Upper lobe of right lung (tissue), 1 donor: Measurements from ENCODE around the gene EYA2. TPM values are rescaled to one million over a fixed set of nuclear protein-coding genes. Genes with fewer than 3 reads are reported as not detected.

Experiments
- ATAC-seq: fragments of 200-7000 bp; cut with Tn5 transposase; one replicate; pipeline ENCODE4 v1.9.1; 2020; ENCODE audit warnings: mild to moderate bottlenecking, moderate library complexity
- DNase-seq: peaks from one replicate; pipeline ENCODE4 v3.0.0-alpha.2; 2020
- H3K27ac ChIP-seq: fragments of 200-600 bp; one replicate; pipeline ENCODE4 v1.8.0; 2022
- H3K27me3 ChIP-seq: fragments of 200-600 bp; one replicate; pipeline ENCODE4 v1.8.0; 2022; ENCODE audit warnings: mild to moderate bottlenecking
- H3K36me3 ChIP-seq: fragments of 200-600 bp; one replicate; pipeline ENCODE4 v1.8.0; 2022
- H3K4me1 ChIP-seq: fragments of 200-600 bp; one replicate; pipeline ENCODE4 v1.8.0; 2022
- H3K4me3 ChIP-seq: fragments of 200-600 bp; one replicate; pipeline ENCODE4 v1.8.0; 2022; ENCODE audit warnings: mild to moderate bottlenecking
- H3K9me3 ChIP-seq: fragments of 200-600 bp; one replicate; pipeline ENCODE4 v1.8.0; 2022
- CTCF ChIP-seq: fragments of 200-600 bp; IDR thresholded peaks from one replicate; pipeline ENCODE4 v1.8.0; 2022; ENCODE audit warnings: antibody characterized with exemption
- intact Hi-C: fragments of 100-400 bp; cut with DNase I; formaldehyde crosslinking; loops from one replicate; pipeline ENCODE4 v1.11.0; 2022
- total RNA-seq: library from RNA; stranded (reverse); fragmentation: NEBNext Ultra II Directional; extraction: Animal tissue kit (Norgen Biotek cat#: 25700); gene quantifications from one replicate; pipeline ENCODE4 v1.2.1, GENCODE V29; 2021
- donor health status: DM: no; HTN: yes; CAD: no; lungs with severe emphysema.

The EYA2 gene
- total RNA-seq, 1 donor from 2014 or later = 1.8 TPM

DNA sequence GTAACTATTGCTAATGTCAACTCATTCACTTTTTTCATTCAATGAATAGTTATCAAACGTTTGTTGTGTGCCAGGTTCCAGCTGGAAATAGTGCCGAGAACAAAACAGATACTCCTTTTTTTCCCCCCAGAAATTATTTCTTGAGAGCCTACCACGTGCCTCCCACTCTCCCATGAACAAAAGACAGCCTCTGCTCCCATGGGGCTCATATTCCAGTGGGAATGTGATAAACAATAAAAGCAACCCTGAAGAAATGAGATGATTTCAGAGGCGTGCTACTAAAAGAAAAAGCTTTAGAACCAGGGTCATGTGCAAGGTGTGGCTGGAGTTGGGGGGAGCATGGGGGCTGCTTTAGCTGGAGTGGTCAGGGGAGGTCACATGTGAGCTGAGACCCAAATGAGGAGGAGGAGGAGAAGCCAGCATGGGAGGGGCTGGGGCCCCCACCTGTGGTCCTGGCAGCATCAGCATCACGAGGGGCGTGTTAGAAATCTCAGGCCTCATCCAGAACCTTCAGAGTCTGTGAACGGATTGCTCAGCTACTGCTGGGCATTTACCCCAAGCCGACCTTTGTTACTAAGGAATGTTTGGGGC is 157.4 kb downstream of the EYA2 start:
- Histone ChIP-seq H3K27ac (no peak overlapping the region), H3K9me3 (no peaks in the 10 kb centered on the region), H3K4me3 (no peak overlapping the region), H3K27me3 (peaks cover 4% of the 10 kb centered on the region), H3K4me1 (no peaks in the 10 kb centered on the region), H3K36me3 (no peaks in the 10 kb centered on the region)
- no peak for TF ChIP-seq CTCF
- ATAC-seq (no peak), DNase-seq (no peak)
- intact Hi-C loops = no loop called here

- no peak for ATAC-seq
- Histone ChIP-seq H3K36me3 (no peaks in the 10 kb centered on the region), H3K27me3 (peaks cover 4% of the 10 kb centered on the region), H3K27ac (no peak overlapping the region), H3K4me1 (no peaks in the 10 kb centered on the region), H3K4me3 (no peak overlapping the region), H3K9me3 (no peaks in the 10 kb centered on the region)
- no peak for TF ChIP-seq CTCF
- no peak for DNase-seq
- intact Hi-C loops = no loop called here
Observed at GRCh38 chr20:47054506-47054905, 159.9 kb downstream of the EYA2 start.

DNA sequence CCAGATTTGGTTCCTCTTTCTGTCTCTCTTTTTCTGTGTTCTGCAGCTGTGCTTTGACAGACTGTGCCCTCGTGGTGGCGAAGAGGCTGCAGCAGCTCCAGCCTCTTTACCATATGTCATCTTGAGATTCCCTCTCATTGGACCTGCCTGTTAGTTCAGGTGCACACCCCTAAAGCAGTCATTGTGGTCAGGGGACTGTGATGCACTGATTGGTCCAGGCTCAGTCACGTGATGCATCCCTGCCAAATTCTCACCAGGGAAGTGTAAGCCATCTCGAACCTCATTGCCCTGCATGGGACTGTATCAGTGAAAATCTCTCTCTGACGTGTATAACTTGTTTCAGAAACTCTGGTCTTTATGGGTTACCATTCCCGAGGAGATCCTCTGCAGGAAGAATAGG is 160.3 kb downstream of the EYA2 start:
- H3K27me3 ChIP-seq = peaks cover 4% of the 10 kb centered on the region
- no peak overlapping the region for H3K4me3 ChIP-seq
- intact Hi-C loops = no loop called here
- no peak for TF ChIP-seq CTCF
- H3K27ac ChIP-seq = no peak overlapping the region
- H3K4me1 ChIP-seq = no peaks in the 10 kb centered on the region
- no peaks in the 10 kb centered on the region for H3K9me3 ChIP-seq
- DNase-seq (no peak), ATAC-seq (no peak)
- no peaks in the 10 kb centered on the region for H3K36me3 ChIP-seq

GRCh38 chr20:47055699-47056369 is 161.2 kb downstream of the EYA2 start:
- H3K36me3 ChIP-seq = no peaks in the 10 kb centered on the region
- TF ChIP-seq CTCF = no peak
- no peaks in the 10 kb centered on the region for H3K9me3 ChIP-seq
- no peaks in the 10 kb centered on the region for H3K4me1 ChIP-seq
- intact Hi-C loops = no loop called here
- H3K27ac ChIP-seq = no peak overlapping the region
- DNase-seq = no peak
- ATAC-seq = no peak
- H3K4me3 ChIP-seq = no peak overlapping the region
- peaks cover 4% of the 10 kb centered on the region for H3K27me3 ChIP-seq

GRCh38 chr20:47057661-47058060 is 163.0 kb downstream of the EYA2 start:
- intact Hi-C loops = no loop called here
- Histone ChIP-seq H3K27ac (no peak overlapping the region), H3K4me3 (no peak overlapping the region), H3K27me3 (peaks cover 4% of the 10 kb centered on the region), H3K36me3 (no peaks in the 10 kb centered on the region), H3K4me1 (no peaks in the 10 kb centered on the region), H3K9me3 (no peaks in the 10 kb centered on the region)
- no peak for ATAC-seq
- no peak for TF ChIP-seq CTCF
- no peak for DNase-seq

- no peak for TF ChIP-seq CTCF
- intact Hi-C loops = no loop called here
Observed at GRCh38 chr20:47058236-47058635, 163.6 kb downstream of the EYA2 start.

More at GRCh38 chr20:47058236-47058635, 163.6 kb downstream of the EYA2 start:
- H3K9me3 ChIP-seq = no peaks in the 10 kb centered on the region
- H3K4me1 ChIP-seq = no peaks in the 10 kb centered on the region
- no peak overlapping the region for H3K4me3 ChIP-seq
- no peak overlapping the region for H3K27ac ChIP-seq
- H3K36me3 ChIP-seq = no peaks in the 10 kb centered on the region
- H3K27me3 ChIP-seq = peaks cover 4% of the 10 kb centered on the region
- no peak for ATAC-seq
- no peak for DNase-seq
